Thyroid gland (tissue), 4 donors: ENCODE data around the gene C2CD2L.
"Not testable (repeated sequence)": the region's sequence is repeated elsewhere in the genome, so short reads cannot be mapped to it uniquely, and the experiment has no call there.

Experiments
- POLR2A ChIP-seq, 2 donors: fragments of 450-650 bp; IDR thresholded peaks; one replicate each; pipeline ENCODE4 v1.6.1; 2017; ENCODE audit warnings: antibody characterized with exemption in 2 of 2, mild to moderate bottlenecking in 2 of 2, moderate library complexity in 1 of 2
- TF ChIP-seq, protein P1 (sequence below), 6 experiments: fragments of 200-600 bp in 3 of 6; fragments of 450-650 bp in 3 of 6; sonication (generic) in 3 of 6; IDR thresholded peaks; one replicate each; pipeline ENCODE4 v1.5.1; 2016 to 2019; ENCODE audit warnings: antibody characterized with exemption in 6 of 6, mild to moderate bottlenecking in 2 of 6, inconsistent platforms in 1 of 6, moderate library complexity in 1 of 6

DNA sequence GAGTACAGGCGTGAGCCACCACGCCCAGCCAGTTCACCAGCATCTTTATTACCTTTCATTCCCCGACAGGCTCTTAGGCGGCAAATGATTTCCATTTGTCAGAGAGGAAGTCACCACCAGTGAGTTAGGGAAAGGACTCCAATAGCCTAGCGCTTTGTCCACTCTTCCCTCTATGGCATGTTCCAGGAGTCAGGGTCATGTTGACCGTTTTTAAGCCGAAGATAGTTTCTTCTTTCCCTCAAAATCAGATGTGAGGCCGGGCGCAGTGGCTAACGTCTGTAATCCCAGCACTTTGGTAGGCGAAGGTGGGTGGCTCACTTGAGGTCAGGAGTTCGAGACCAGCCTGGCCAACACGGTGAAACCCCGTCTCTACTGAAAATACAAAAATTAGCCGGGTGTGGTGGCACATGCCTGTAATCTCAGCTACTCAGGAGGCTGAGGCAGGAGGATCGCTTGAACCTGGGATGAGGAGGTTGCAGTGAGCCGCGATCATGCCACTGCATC, 3.9 kb upstream of the C2CD2L start:
- TF ChIP-seq POLR2A (IDR thresholded peaks at IDR 0.05): not testable (repeated sequence)
- TF ChIP-seq, protein P1, sequence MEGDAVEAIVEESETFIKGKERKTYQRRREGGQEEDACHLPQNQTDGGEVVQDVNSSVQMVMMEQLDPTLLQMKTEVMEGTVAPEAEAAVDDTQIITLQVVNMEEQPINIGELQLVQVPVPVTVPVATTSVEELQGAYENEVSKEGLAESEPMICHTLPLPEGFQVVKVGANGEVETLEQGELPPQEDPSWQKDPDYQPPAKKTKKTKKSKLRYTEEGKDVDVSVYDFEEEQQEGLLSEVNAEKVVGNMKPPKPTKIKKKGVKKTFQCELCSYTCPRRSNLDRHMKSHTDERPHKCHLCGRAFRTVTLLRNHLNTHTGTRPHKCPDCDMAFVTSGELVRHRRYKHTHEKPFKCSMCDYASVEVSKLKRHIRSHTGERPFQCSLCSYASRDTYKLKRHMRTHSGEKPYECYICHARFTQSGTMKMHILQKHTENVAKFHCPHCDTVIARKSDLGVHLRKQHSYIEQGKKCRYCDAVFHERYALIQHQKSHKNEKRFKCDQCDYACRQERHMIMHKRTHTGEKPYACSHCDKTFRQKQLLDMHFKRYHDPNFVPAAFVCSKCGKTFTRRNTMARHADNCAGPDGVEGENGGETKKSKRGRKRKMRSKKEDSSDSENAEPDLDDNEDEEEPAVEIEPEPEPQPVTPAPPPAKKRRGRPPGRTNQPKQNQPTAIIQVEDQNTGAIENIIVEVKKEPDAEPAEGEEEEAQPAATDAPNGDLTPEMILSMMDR (IDR thresholded peaks at IDR 0.05): not testable (repeated sequence)
